Ureter (tissue), 1 donor: ENCODE results near the gene PPARG. TPM values are rescaled to one million over a fixed set of nuclear protein-coding genes. Genes with fewer than 3 reads are reported as not detected.
"Not testable (repeated sequence)": the region's sequence is repeated elsewhere in the genome, so short reads cannot be mapped to it uniquely, and the experiment has no call there.

Source experiments
- DNase-seq: peaks from one replicate; pipeline ENCODE4 v3.0.0-alpha.2; 2020; ENCODE audit warnings: low spot score
- total RNA-seq: library from RNA; stranded (reverse); gene quantifications from one replicate; pipeline ENCODE4 v1.2.4, GENCODE V29; 2023
- donor health status: DM: yes; HTN: yes; CAD: no.

PPARG gene
- total RNA-seq, 1 donor from 2014 or later = 214 TPM

GRCh38 chr3:12279591-12280326, 9.1 kb upstream of the PPARG start:
- DNase-seq = no peak

DNA sequence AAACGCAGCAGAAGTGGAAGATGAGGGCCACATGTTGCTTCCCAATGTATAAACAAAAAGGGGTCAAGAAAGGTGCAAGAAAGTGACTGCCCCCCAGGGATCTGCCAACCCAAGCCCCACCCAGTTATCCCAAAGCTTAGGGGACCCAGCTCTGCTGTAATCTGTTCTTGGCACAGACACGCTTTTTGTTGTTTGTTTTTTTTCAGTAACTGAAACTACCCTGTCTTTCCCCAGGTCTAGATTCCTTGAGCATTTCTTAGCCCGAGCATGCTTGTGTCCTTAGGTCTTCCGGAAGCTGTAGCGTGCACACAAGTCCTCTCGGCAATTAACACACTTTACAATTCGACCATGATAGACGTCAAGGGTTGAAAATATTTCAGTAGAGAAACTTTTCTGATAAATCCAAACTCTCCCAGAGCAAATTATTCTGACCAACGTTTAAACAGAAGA, 8.5 kb upstream of the PPARG start:
- no peak for DNase-seq

GRCh38 chr3:12284591-12284990, 4.3 kb upstream of the PPARG start:
- no peak for DNase-seq

GRCh38 chr3:12285003-12285555, 3.8 kb upstream of the PPARG start:
- DNase-seq = no peak

DNA sequence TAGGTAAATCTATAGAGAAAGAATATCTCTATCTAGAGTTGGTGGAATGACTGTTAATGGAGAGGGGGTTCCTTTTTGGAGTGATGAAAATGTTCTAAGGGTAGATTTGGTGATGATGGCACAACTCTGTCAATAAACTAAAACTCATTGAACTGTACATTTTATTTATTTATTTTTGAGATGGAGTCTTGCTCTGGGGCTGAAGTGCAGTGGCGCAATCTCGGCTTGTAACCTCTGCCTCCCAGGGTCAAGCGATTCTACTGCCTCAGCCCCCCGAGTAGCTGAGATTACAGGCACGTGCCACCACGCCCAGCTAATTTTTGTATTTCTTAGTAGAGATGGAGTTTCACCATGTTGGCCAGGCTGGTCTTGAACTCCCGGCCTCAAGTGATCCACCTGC, 3.1 kb upstream of the PPARG start:
- not testable (repeated sequence) for DNase-seq

- DNase-seq = no peak
Measured at GRCh38 chr3:12286504-12286903, 2.4 kb upstream of the PPARG start.

DNA sequence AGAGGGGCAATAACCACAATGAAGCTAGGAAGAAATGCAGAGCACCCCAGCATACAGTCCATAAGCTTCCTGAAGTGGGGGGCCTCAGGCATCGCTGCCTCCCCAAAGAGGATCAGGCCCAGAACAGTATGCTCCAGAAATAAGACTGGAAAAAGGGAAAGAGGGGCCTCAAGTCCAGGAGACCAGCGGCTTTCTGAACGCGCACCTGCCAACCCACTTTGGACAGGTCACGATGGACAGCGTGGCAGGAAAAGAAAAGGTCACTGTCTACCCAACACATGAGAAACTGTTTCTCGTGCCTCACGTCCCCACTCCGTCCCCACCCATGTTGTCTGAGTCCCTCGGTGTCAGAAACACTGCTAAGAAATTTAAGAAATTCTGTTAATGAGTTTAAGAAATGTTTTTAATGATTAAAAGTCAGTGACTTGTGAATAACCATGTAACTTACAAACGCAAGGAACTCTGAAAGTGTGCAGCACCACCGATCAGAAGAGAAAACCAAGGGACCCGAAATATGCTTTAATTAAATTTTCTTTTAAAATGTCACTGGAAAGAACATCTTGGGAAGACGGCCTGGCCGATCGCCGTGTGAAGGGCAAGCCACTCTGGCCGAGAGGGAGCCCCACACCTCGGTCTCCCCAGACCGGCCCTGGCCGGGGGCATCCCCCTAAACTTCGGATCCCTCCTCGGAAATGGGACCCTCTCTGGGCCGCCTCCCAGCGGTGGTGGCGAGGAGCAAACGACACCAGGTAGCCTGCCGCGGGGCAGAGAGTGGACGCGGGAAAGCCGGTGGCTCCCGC, 1.7 kb upstream of the PPARG start:
- DNase-seq = no peak

DNA sequence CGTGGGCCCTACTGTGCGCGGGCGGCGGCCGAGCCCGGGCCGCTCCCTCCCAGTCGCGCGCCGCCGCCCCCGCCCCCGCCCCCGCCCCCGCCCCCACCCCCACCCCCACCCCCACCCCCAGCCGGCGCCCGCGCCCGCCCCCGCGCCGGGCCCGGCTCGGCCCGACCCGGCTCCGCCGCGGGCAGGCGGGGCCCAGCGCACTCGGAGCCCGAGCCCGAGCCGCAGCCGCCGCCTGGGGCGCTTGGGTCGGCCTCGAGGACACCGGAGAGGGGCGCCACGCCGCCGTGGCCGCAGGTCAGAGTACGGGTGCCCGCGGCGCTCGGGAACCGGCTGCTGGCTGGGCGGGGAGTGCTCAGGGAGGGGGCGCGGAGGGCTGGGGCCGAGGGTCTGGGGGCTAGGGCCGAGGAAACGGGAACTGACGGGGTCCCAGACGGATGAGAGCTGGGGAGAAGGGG, 1.1 kb upstream of the PPARG start:
- no peak for DNase-seq

GRCh38 chr3:12289524-12289923, 654 bp downstream of the PPARG start:
- no peak for DNase-seq

DNA sequence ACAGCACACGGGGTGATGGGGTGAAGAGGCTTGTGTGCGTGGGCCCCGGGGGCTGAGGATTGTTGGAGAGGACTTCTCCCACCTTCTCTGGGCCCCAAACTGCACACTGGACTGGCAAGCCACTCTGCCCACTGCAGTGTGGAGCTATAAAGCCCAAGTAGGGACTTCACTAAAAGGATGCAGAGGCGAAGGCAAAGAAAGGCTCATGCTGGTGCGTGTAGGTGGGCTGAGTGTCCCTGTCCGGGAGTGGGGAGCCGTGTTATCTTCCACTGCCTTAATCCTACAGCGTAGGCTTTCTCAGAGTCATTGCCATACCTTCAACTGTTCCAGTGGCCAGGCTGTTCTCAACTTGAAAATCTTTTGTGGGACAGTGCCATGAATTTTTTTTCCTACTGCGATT, 3.9 kb downstream of the PPARG start:
- no peak for DNase-seq

DNA sequence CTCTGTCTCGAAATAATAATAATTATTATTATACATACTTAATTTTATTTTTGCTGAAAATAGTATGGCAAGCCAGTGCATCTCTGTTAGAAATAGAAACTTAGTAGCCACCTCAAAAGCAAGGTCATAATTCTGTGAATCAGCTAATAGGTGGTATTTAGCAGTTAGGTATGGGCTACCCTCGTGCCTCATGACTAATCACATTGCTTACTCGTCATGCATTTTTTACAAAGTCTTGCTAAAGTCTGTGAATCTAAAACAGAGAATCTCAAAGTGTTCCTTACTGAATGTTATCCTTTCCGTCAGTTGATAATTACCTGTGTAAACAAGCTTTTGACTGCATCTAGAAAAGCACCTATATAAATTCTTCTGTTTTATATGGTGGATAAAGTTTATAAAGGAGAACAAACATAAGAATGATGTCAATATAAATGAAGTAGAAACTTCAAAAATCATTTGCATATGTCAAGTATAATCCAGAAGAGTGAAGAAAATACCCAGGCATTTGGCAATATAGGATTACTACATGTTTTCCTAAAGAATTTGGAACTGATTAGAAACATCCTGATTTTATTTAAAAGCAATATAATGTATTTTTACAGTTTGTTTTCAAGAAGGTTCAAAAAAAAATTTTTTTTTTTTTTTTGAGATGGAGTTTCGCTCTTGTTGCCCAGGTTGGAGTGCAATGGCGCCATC, 6.2 kb downstream of the PPARG start:
- no peak for DNase-seq

DNA sequence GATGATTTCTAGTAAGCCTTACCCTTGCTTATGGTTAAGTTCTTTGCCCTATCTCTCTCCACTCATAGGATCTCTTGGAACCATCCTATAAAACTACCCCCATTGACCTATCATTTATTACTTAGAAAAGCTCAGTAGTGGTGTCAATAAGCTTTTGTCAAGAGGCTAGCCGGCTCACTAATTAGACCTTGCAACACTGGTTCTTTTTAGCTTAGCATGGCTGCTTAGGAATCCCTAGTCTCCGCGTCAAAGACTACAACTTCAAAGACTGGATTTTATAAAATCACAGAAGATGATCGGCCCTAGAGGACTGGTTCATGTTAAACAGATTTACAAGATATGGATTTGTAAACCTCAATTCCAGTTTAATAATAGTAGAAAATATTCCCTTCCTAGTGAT, 7.6 kb downstream of the PPARG start:
- no peak for DNase-seq

GRCh38 chr3:12299026-12299425, 10.2 kb downstream of the PPARG start:
- no peak for DNase-seq

- DNase-seq = no peak
Measured at GRCh38 chr3:12300137-12300536, 11.3 kb downstream of the PPARG start.

GRCh38 chr3:12301031-12301430, 12.2 kb downstream of the PPARG start:
- no peak for DNase-seq

DNA sequence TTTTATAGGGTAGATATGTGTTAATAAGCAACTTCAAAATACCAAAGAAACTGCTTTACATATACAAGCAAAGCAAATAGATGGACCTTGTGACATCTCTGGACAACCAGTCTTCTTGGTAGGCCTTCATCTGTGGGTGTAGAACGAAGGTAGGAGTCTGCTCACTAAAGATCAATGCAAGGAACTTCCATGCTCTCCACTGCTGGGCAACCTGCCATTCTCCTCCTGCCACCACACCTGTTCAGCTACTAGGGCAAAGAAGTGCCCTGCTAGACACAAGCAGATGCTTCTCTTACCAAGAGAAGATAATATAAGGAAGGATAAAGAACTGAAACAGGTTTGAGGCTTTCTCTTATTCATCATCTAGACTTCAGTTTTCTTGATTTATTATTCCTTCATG, 12.6 kb downstream of the PPARG start:
- no peak for DNase-seq

DNA sequence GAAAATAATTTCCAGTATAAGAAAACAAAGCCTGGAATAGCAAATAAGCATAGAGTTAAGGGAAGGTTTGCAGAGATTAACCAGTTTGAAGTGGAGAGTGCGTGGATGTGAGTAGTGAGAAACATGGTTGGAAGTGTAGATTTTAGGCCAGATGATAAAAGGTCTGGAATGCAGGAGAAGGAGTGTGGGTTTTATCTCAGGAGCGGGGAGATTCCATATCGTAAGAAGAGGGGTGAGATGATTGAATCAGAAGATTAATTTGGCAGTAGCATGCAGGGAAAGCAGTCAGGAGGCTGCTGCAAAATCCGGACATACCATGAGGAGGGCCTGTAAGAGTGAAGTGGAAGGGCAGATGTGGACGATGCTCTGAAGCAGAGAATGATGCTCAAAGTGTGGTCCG, 13.7 kb downstream of the PPARG start:
- DNase-seq = no peak

- no peak for DNase-seq
Measured at GRCh38 chr3:12303534-12303933, 14.7 kb downstream of the PPARG start.

- no peak for DNase-seq
Measured at GRCh38 chr3:12303993-12304392, 15.1 kb downstream of the PPARG start.

DNA sequence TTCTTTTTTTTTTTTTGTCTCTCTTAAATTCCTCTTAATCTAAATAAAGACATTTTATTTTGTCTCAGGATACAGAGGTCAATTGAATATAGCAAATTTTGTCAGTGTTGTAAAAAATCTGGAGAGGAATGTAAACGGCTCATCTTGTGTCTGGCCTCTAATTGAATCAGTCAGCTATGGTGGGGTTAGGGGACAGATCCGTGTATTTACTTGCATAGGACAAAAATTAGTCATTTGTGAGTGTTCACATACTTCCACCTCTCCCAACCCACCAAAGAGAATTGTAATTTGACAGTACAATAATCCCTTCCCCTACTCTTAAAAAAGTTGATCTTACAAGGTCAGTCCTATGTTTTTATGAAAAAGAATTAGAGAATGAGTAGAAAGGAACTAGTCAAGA, 18.3 kb downstream of the PPARG start:
- no peak for DNase-seq

- no peak for DNase-seq
Measured at GRCh38 chr3:12308517-12308916, 19.6 kb downstream of the PPARG start.

- DNase-seq = no peak
Measured at GRCh38 chr3:12309716-12310115, 20.8 kb downstream of the PPARG start.
